Esophagus muscularis mucosa (tissue), 4 donors: ENCODE measurements around the gene CLEC11A.
"Not testable (repeated sequence)": the region's sequence is repeated elsewhere in the genome, so short reads cannot be mapped to it uniquely, and the experiment has no call there.

Experiments used
- CTCF ChIP-seq, 3 experiments: fragments of 200-600 bp in 2 of 3; fragments of 450-650 bp in 1 of 3; sonication (generic) in 2 of 3; IDR thresholded peaks; one replicate each; pipeline ENCODE4 v1.5.1; 2017 to 2019; ENCODE audit warnings: antibody characterized with exemption in 3 of 3, mild to moderate bottlenecking in 2 of 3, moderate library complexity in 1 of 3
- EP300 ChIP-seq: sonication (generic); formaldehyde crosslinking; IDR thresholded peaks from one replicate; pipeline ENCODE4 v1.6.1; 2017; ENCODE audit warnings: antibody characterized with exemption
- POLR2A ChIP-seq: fragments of 450-650 bp; IDR thresholded peaks from one replicate; pipeline ENCODE4 v1.6.1; 2017; ENCODE audit warnings: antibody characterized with exemption, moderate library complexity, mild to moderate bottlenecking, low read depth
- POLR2AphosphoS5 ChIP-seq, 2 donors: sonication (generic); formaldehyde crosslinking; IDR thresholded peaks; one replicate each; pipeline ENCODE4 v1.6.1; 2017; ENCODE audit warnings: antibody characterized with exemption in 2 of 2

DNA sequence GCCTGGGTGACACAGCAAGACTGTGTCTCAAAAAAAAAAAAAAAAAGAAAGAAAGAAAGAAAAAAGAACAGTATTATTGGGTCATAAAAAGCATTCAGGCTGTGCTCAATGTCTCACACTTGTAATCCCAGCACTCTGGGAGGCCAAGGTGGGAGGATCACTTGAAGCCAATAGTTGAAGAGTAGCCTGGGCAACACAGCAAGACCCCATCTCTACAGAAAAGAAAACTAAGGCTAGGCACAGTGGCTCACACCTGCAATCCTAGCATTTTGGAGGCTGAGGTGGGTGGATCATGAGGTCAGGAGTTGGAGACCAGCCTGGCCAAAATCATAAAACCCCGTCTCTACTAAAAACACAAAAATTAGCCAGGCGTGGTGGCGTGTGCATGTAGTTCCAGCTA is 34.5 kb downstream of the CLEC11A start:
- not testable (repeated sequence) for TF ChIP-seq CTCF (IDR thresholded peaks at IDR 0.05); POLR2A; POLR2AphosphoS5 (IDR thresholded peaks at IDR 0.05); EP300
